ENCODE results near the gene RABGEF1.

DNA sequence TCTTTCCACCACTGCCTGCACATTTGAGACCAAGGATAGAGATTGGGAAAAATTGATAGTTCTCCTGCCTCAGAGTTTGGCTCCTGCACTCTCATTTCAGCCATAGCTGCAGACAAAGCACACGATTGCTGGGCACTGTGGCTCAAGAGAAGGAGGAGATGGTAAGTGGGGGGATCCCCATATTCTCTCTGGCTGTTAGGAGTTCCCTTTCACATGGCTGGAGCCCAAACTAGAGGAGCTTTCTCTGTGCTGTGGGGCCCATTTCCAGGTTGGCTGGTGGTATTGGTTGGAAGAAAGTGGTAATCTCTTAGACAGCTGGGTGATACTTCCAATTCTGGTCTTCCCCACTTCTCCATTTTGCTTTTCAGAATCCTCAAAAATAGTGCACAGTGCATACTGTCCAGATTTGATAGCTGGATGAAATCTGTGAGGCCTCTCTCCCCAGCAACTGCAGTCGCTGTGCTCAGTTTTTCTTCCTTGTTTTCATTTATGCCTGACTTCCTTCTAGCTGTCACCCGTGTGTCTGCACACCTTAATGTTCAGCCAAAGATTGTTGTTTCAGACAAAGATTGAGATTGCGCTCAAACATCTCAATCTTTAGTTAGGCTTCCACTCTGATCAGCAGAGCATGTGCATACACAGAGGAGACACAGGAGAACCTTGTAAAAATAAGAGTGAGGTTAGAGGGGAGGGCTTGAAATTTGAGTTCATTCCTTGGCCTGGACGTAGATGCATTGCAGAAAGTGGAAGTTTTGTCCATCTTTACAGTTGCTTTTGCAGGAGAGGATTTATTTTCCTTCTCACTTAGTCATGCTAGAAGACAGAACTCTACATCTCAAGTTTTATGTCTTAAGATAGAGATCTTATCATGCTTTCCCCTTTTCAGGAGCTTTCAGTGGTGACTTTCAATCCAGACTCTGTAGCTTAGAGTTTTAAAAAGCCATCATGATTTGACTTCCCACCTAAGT is 28.6 kb downstream of the RABGEF1 start:
- TF ChIP-seq CTCF (IDR thresholded peaks at IDR 0.05), result no peak
- TF ChIP-seq EP300 (IDR thresholded peaks at IDR 0.05), result no peak
